KMS-11 (cell line): ENCODE measurements around the gene HPCAL1.

ENCODE experiments used
- H2AFZ ChIP-seq: fragments of 200-600 bp; sonication (generic); 2 replicates; pipeline ENCODE4 v1.6.1; 2016; ENCODE audit warnings: antibody characterized with exemption, mixed run types, low read depth
- H3K27ac ChIP-seq: fragments of 200-600 bp; sonication (generic); 2 replicates; pipeline ENCODE4 v1.6.1; 2016; ENCODE audit warnings: mild to moderate bottlenecking, mixed run types
- H3K27me3 ChIP-seq: fragments of 200-600 bp; sonication (generic); 2 replicates; pipeline ENCODE4 v1.6.1; 2017; ENCODE audit warnings: mild to moderate bottlenecking, low read depth, mixed run types, moderate library complexity; ENCODE audit not compliant: insufficient read depth
- H3K36me3 ChIP-seq: fragments of 200-600 bp; sonication (generic); 2 replicates; pipeline ENCODE4 v1.6.1; 2017; ENCODE audit warnings: mild to moderate bottlenecking, mixed run types; ENCODE audit not compliant: insufficient read depth
- H3K4me1 ChIP-seq: fragments of 200-600 bp; sonication (generic); 2 replicates; pipeline ENCODE4 v1.6.1; 2016; ENCODE audit warnings: mild to moderate bottlenecking, low read depth, mixed run types; ENCODE audit not compliant: poor library complexity, severe bottlenecking
- H3K4me2 ChIP-seq: fragments of 200-600 bp; sonication (generic); 2 replicates; pipeline ENCODE4 v1.7.0; 2016; ENCODE audit warnings: mild to moderate bottlenecking, mixed run types
- H3K4me3 ChIP-seq: fragments of 200-600 bp; sonication (generic); IDR thresholded peaks from 2 replicates; pipeline ENCODE4 v1.6.1; 2017; ENCODE audit warnings: low read depth, low read length, mixed read lengths; ENCODE audit not compliant: insufficient read depth
- H3K79me2 ChIP-seq: fragments of 200-600 bp; sonication (generic); 2 replicates; pipeline ENCODE4 v1.6.1; 2016; ENCODE audit warnings: low read depth, mixed run types; ENCODE audit not compliant: insufficient read depth
- H3K9ac ChIP-seq: fragments of 200-600 bp; sonication (generic); 2 replicates; pipeline ENCODE4 v1.6.1; 2016; ENCODE audit warnings: mild to moderate bottlenecking, mixed run types
- H4K20me1 ChIP-seq: fragments of 200-600 bp; sonication (generic); 2 replicates; pipeline ENCODE4 v1.6.1; 2016; ENCODE audit warnings: mild to moderate bottlenecking, mixed run types; ENCODE audit not compliant: insufficient read depth
- CTCF ChIP-seq: fragments of 200-600 bp; sonication (generic); conservative IDR thresholded peaks from 2 replicates; pipeline ENCODE4 v1.6.1; 2017; ENCODE audit warnings: low read depth, mild to moderate bottlenecking, antibody characterized with exemption, low read length, moderate library complexity, mixed read lengths

The HPCAL1 gene

GRCh38 chr2:10346929-10347561, 44.3 kb downstream of the HPCAL1 start:
- Histone ChIP-seq H3K36me3 (no peaks in the 10 kb centered on the region), H3K27me3 (no peaks in the 10 kb centered on the region), H3K4me3 (no peak overlapping the region), H3K4me2 (no peak overlapping the region), H3K27ac (no peak overlapping the region), H2AFZ (no peak overlapping the region), H3K9ac (no peak overlapping the region), H3K4me1 (no peaks in the 10 kb centered on the region), H3K79me2 (no peaks in the 10 kb centered on the region), H4K20me1 (no peaks in the 10 kb centered on the region)
- no peak for TF ChIP-seq CTCF

GRCh38 chr2:10347562-10347948, 44.9 kb downstream of the HPCAL1 start:
- H3K9ac ChIP-seq: no peak overlapping the region
- H3K36me3 ChIP-seq: no peaks in the 10 kb centered on the region
- no peak overlapping the region for H2AFZ ChIP-seq
- no peak for TF ChIP-seq CTCF
- H3K4me2 ChIP-seq: no peak overlapping the region
- H3K4me3 ChIP-seq: no peak overlapping the region
- no peaks in the 10 kb centered on the region for H3K4me1 ChIP-seq
- no peak overlapping the region for H3K27ac ChIP-seq
- no peaks in the 10 kb centered on the region for H3K79me2 ChIP-seq
- H3K27me3 ChIP-seq: no peaks in the 10 kb centered on the region
- H4K20me1 ChIP-seq: no peaks in the 10 kb centered on the region

GRCh38 chr2:10348891-10349290, 46.2 kb downstream of the HPCAL1 start:
- Histone ChIP-seq H3K36me3 (no peaks in the 10 kb centered on the region), H3K79me2 (no peaks in the 10 kb centered on the region), H3K27ac (no peak overlapping the region), H4K20me1 (no peaks in the 10 kb centered on the region), H3K4me1 (no peaks in the 10 kb centered on the region), H3K4me2 (no peak overlapping the region), H3K9ac (no peak overlapping the region), H3K27me3 (no peaks in the 10 kb centered on the region), H3K4me3 (no peak overlapping the region), H2AFZ (no peak overlapping the region)
- TF ChIP-seq CTCF: no peak

- Histone ChIP-seq H3K27ac (no peak overlapping the region), H3K4me1 (no peaks in the 10 kb centered on the region)
Measured at GRCh38 chr2:10350761-10351160, 48.1 kb downstream of the HPCAL1 start.

More at GRCh38 chr2:10350761-10351160, 48.1 kb downstream of the HPCAL1 start:
- no peak overlapping the region for H3K4me3 ChIP-seq
- H3K79me2 ChIP-seq: no peaks in the 10 kb centered on the region
- no peak overlapping the region for H2AFZ ChIP-seq
- no peak overlapping the region for H3K9ac ChIP-seq
- no peaks in the 10 kb centered on the region for H3K27me3 ChIP-seq
- TF ChIP-seq CTCF: no peak
- no peaks in the 10 kb centered on the region for H4K20me1 ChIP-seq
- no peaks in the 10 kb centered on the region for H3K36me3 ChIP-seq
- H3K4me2 ChIP-seq: no peak overlapping the region
